IMR-90 (cell line): ENCODE data around the gene TPO. TPM values are rescaled to one million over a fixed set of nuclear protein-coding genes. Genes with fewer than 3 reads are reported as not detected.

Experiments used
- ATAC-seq: fragments of 200-7000 bp; cut with Tn5 transposase; 2 replicates; pipeline ENCODE4 v1.9.1; 2020; ENCODE audit warnings: low read depth, mild to moderate bottlenecking, moderate library complexity
- BruUV-seq: library from RNA; stranded (reverse); fragments of 400-500 nt; replicated peaks from 2 replicates; lab custom pipeline; 2021; lab: Mats Ljungman, UMichigan
- CTCF ChIA-PET: fragments of 300-600 bp; formaldehyde crosslinking; extraction: SDS; loops from one replicate; lab custom pipeline; 2021; ENCODE audit warnings: antibody characterized with exemption; lab: Yijun Ruan, JAX
- POLR2A ChIA-PET: fragments of 300-600 bp; sonication (Branson Sonifier 250); formaldehyde crosslinking; loops from one replicate; lab custom pipeline; 2022; ENCODE audit warnings: antibody characterized with exemption; ENCODE audit not compliant: unreplicated experiment; lab: Charles Lee
- DNase-seq: peaks from one replicate; pipeline ENCODE4 v3.0.0; 2013
- H2AFZ ChIP-seq: replicated peaks from 2 replicates; pipeline ENCODE3; 2013; ENCODE audit warnings: low read length, mild to moderate bottlenecking; ENCODE audit not compliant: poor library complexity
- H2AK5ac ChIP-seq: 2 replicates; pipeline ENCODE4 v1.6.1; 2013; ENCODE audit warnings: low read depth, low read length, inconsistent platforms
- H2AK9ac ChIP-seq: replicated peaks from 2 replicates; pipeline ENCODE3; 2013; ENCODE audit warnings: mild to moderate bottlenecking, low read depth, low read length, moderate library complexity; ENCODE audit not compliant: poor library complexity
- H2BK120ac ChIP-seq: 2 replicates; pipeline ENCODE4 v1.6.1; 2013; ENCODE audit warnings: low read depth, low read length, inconsistent platforms
- H2BK15ac ChIP-seq: 3 replicates; pipeline ENCODE4 v1.6.1; 2013; ENCODE audit warnings: low read depth, low read length, inconsistent platforms
- H2BK20ac ChIP-seq: 2 replicates; pipeline ENCODE4 v1.6.1; 2013; ENCODE audit warnings: low read depth, mild to moderate bottlenecking, inconsistent platforms, low read length, moderate library complexity
- H2BK5ac ChIP-seq: 2 replicates; pipeline ENCODE4 v1.6.1; 2013; ENCODE audit warnings: mild to moderate bottlenecking, low read depth, low read length, inconsistent platforms; ENCODE audit not compliant: poor library complexity, severe bottlenecking
- H3K14ac ChIP-seq: replicated peaks from 2 replicates; pipeline ENCODE4 v1.6.1; 2013; ENCODE audit warnings: low read depth, low read length, inconsistent platforms
- H3K18ac ChIP-seq: 2 replicates; pipeline ENCODE4 v1.6.1; 2013; ENCODE audit warnings: low read depth, low read length, control low read depth
- H3K23ac ChIP-seq: 2 replicates; pipeline ENCODE4 v1.6.1; 2013; ENCODE audit warnings: low read depth, low read length, inconsistent platforms
- H3K27ac ChIP-seq: 2 replicates; pipeline ENCODE4 v1.5.1; 2013; ENCODE audit warnings: mild to moderate bottlenecking, control low read depth, low read length; ENCODE audit not compliant: insufficient read depth
- H3K27me3 ChIP-seq: 2 replicates; pipeline ENCODE4 v1.6.1; 2013; ENCODE audit warnings: low read length; ENCODE audit not compliant: control insufficient read depth, insufficient read depth
- H3K36me3 ChIP-seq: 2 replicates; pipeline ENCODE4 v1.6.1; 2013; ENCODE audit warnings: low read length, mixed read lengths; ENCODE audit not compliant: control insufficient read depth, insufficient read depth
- H3K4ac ChIP-seq: 2 replicates; pipeline ENCODE4 v1.6.1; 2013; ENCODE audit warnings: low read depth, low read length, inconsistent platforms
- H3K4me1 ChIP-seq: 2 replicates; pipeline ENCODE4 v1.6.1; 2013; ENCODE audit warnings: low read length, mixed read lengths; ENCODE audit not compliant: control insufficient read depth, insufficient read depth
- H3K4me2 ChIP-seq: 2 replicates; pipeline ENCODE4 v1.6.1; 2013; ENCODE audit warnings: low read depth, mild to moderate bottlenecking, control low read depth, low read length, moderate library complexity
- H3K4me3 ChIP-seq: 2 replicates; pipeline ENCODE4 v1.5.1; 2013; ENCODE audit warnings: low read depth, mild to moderate bottlenecking, control low read depth, low read length, moderate library complexity; ENCODE audit not compliant: insufficient read depth
- H3K56ac ChIP-seq: 2 replicates; pipeline ENCODE4 v1.6.1; 2013; ENCODE audit warnings: low read length, inconsistent platforms; ENCODE audit not compliant: insufficient read depth; ENCODE audit errors: extremely low read depth
- H3K79me1 ChIP-seq, 2 experiments: 2 replicates each; pipeline ENCODE4 v1.6.1; 2013; ENCODE audit warnings: low read length in 2 of 2, inconsistent platforms in 1 of 2, low read depth in 1 of 2
- H3K9ac ChIP-seq: 2 replicates; pipeline ENCODE4 v1.6.1; 2013; ENCODE audit warnings: low read depth, low read length, control low read depth
- H3K9me1 ChIP-seq: 2 replicates; pipeline ENCODE4 v1.6.1; 2013; ENCODE audit warnings: low read length, inconsistent platforms; ENCODE audit not compliant: insufficient read depth
- H3K9me3 ChIP-seq: 2 replicates; pipeline ENCODE4 v1.6.1; 2013; ENCODE audit warnings: low read length; ENCODE audit not compliant: control insufficient read depth, insufficient read depth
- H4K20me1 ChIP-seq: 2 replicates; pipeline ENCODE4 v1.6.1; 2013; ENCODE audit warnings: low read length, inconsistent platforms; ENCODE audit not compliant: insufficient read depth
- H4K5ac ChIP-seq: 2 replicates; pipeline ENCODE4 v1.6.1; 2013; ENCODE audit warnings: mild to moderate bottlenecking, low read depth, low read length, control low read depth
- H4K8ac ChIP-seq, 2 experiments: 2 replicates each; pipeline ENCODE4 v1.6.1; 2013; ENCODE audit warnings: low read depth in 2 of 2, low read length in 2 of 2, control low read depth in 1 of 2, inconsistent platforms in 1 of 2
- H4K91ac ChIP-seq: 2 replicates; pipeline ENCODE4 v1.6.1; 2013; ENCODE audit warnings: low read depth, low read length, inconsistent platforms; ENCODE audit not compliant: insufficient read depth
- BHLHE40 ChIP-seq: fragments of 150-350 bp; IDR thresholded peaks from 2 replicates; pipeline ENCODE4 v1.6.1; 2016; ENCODE audit warnings: mild to moderate bottlenecking, low read depth, low read length
- CEBPB ChIP-seq: IDR thresholded peaks from 2 replicates; pipeline ENCODE4 v1.6.1; 2012; ENCODE audit warnings: low read depth, low read length, improper control_type of control experiment
- CHD1 ChIP-seq: IDR thresholded peaks from 2 replicates; pipeline ENCODE4 v1.6.1; 2012; ENCODE audit warnings: low read depth, low read length, improper control_type of control experiment
- ELK1 ChIP-seq: fragments of 150-350 bp; IDR thresholded peaks from 2 replicates; pipeline ENCODE4 v1.6.1; 2016; ENCODE audit warnings: low read depth, mild to moderate bottlenecking, low read length, moderate library complexity, borderline replicate concordance
- FOS ChIP-seq: fragments of 150-350 bp; IDR thresholded peaks from 2 replicates; pipeline ENCODE4 v1.6.1; 2016; ENCODE audit warnings: low read depth, low read length
- MAFK ChIP-seq: IDR thresholded peaks from 2 replicates; pipeline ENCODE4 v1.6.1; 2012; ENCODE audit warnings: low read depth, low read length, improper control_type of control experiment
- MAZ ChIP-seq: IDR thresholded peaks from 2 replicates; pipeline ENCODE4 v1.6.1; 2012; ENCODE audit warnings: low read depth, mild to moderate bottlenecking, low read length, improper control_type of control experiment, moderate library complexity, borderline replicate concordance
- NFE2L2 ChIP-seq: fragments of 150-350 bp; IDR thresholded peaks from 2 replicates; pipeline ENCODE4 v1.6.1; 2016; ENCODE audit warnings: low read depth, mild to moderate bottlenecking, low read length
- RCOR1 ChIP-seq: IDR thresholded peaks from 2 replicates; pipeline ENCODE4 v1.6.1; 2012; ENCODE audit warnings: mild to moderate bottlenecking, low read length, improper control_type of control experiment; ENCODE audit not compliant: insufficient replicate concordance
- RFX5 ChIP-seq: IDR thresholded peaks from 2 replicates; pipeline ENCODE4 v1.8.0; 2012; ENCODE audit warnings: low read depth, mild to moderate bottlenecking, low read length, moderate library complexity
- SMC3 ChIP-seq: fragments of 150-350 bp; IDR thresholded peaks from 2 replicates; pipeline ENCODE4 v1.6.1; 2016; ENCODE audit warnings: low read depth, mild to moderate bottlenecking, antibody characterized with exemption, low read length, moderate library complexity
- USF2 ChIP-seq: fragments of 150-350 bp; IDR thresholded peaks from 2 replicates; pipeline ENCODE4 v1.6.1; 2017; ENCODE audit warnings: mild to moderate bottlenecking, antibody characterized with exemption, low read length, low read depth
- WGBS, 2 experiments: methylation state at CpG; one replicate each; pipeline versions ENCODE4 v1.1.5 to v1.1.7; 2013; ENCODE audit warnings: missing lambda C conversion rate in 2 of 2; ENCODE audit not compliant: insufficient read length in 1 of 2; ENCODE audit errors: extremely low coverage in 2 of 2; 5-methylcytosine and 5-hydroxymethylcytosine counted together
- dilution Hi-C: fragments of 300-500 bp; cut with HindIII; formaldehyde crosslinking; loops from one replicate; pipeline ENCODE4 v1.14.3; 2018; ENCODE audit warnings: low sequenced_read_pairs; ENCODE audit not compliant: unreplicated experiment
- in situ Hi-C: fragments of 300-500 bp; cut with MboI; formaldehyde crosslinking; loops from 3 replicates; pipeline ENCODE4 v1.14.3; 2019; ENCODE audit warnings: low sequenced_read_pairs, inconsistent platforms, mixed read lengths
- intact Hi-C: fragments of 100-400 bp; cut with micrococcal nuclease; formaldehyde crosslinking; loops from 2 replicates; pipeline ENCODE4 v1.10.0; 2022
- polyA plus RNA-seq, 3 experiments: library from polyadenylated mRNA; depleted of rRNA; stranded (reverse); fragments of >200 nt; gene quantifications; 2 replicates each; pipeline ENCODE4 v1.2.3, GENCODE V29; 2012; ENCODE audit warnings: low replicate concordance in 1 of 3
- total RNA-seq: library from RNA; depleted of rRNA; stranded (reverse); fragments of >200 nt; gene quantifications from 2 replicates; pipeline ENCODE4 v1.2.3, GENCODE V29; 2012
- TF ChIP-seq, protein P1 (sequence below): conservative IDR thresholded peaks from 2 replicates; pipeline ENCODE4 v1.5.1; 2012; ENCODE audit warnings: mild to moderate bottlenecking, low read depth, low read length, improper control_type of control experiment

The TPO gene
- total and polyA plus RNA-seq, 2 of the 4 experiments (the other 2 are of a cell fraction): not detected

- H3K27ac ChIP-seq: no peak overlapping the region
- H4K91ac ChIP-seq: no peak overlapping the region
- H3K9ac ChIP-seq: no peak overlapping the region
- H2AK5ac ChIP-seq: peak overlapping the region; percentile 71; the same call in 1 of the 2 replicates
- intact Hi-C loops: no loop called here
- H4K5ac ChIP-seq: no peak overlapping the region
- peaks cover 18% of the 10 kb centered on the region for H3K9me1 ChIP-seq
- H2BK120ac ChIP-seq: 0 out of 2 replicates have a peak overlapping the region, but pooled peaks have one; percentile 83
- ATAC-seq (no peak), DNase-seq (no peak)
- H2BK5ac ChIP-seq: no peak overlapping the region
- dilution Hi-C loops: no loop called here
- no peak overlapping the region for H2AFZ ChIP-seq
- H2AK9ac ChIP-seq: peak overlapping the region; percentile 35
- no TSS peak for BruUV-seq
- ChIA-PET POLR2A (no interaction called here), CTCF (interaction anchor here (1.0 kb wide), 1 partner anchor 40 kb away, joined by 3 read pairs; no protein-coding TSS in a partner anchor)
- no peak overlapping the region for H3K56ac ChIP-seq
- peaks cover 13% of the 10 kb centered on the region; the same call in 1 of the 2 replicates for H4K20me1 ChIP-seq
- H3K4ac ChIP-seq: peak overlapping the region; percentile 51; the same call in 1 of the 2 replicates
- no peak overlapping the region for H2BK20ac ChIP-seq
- H3K27me3 ChIP-seq: peaks cover 6% of the 10 kb centered on the region; the same call in 1 of the 2 replicates
- 0 out of 2 replicates have a peak, but pooled peaks cover 2% of the 10 kb centered on the region for H3K9me3 ChIP-seq
- WGBS, 2 experiments: 85% methylated on average over 4 of the region's 18 CpGs; no CpG with 5 or more reads in 1 of the 2 experiments
- no peak overlapping the region for H3K14ac ChIP-seq
- no peak overlapping the region; the same call in 2 of the 3 replicates for H2BK15ac ChIP-seq
- no peak overlapping the region for H3K4me3 ChIP-seq
- H3K18ac ChIP-seq: no peak overlapping the region
- no peaks in the 10 kb centered on the region for H3K36me3 ChIP-seq
- H3K4me2 ChIP-seq: no peak overlapping the region
- peaks cover 21% of the 10 kb centered on the region for H3K4me1 ChIP-seq
- 0 out of 4 replicates have a peak, but pooled peaks cover 0 to 3% of the 10 kb centered on the region in 2 experiments for H3K79me1 ChIP-seq
- H4K8ac ChIP-seq: no peak overlapping the region
- in situ Hi-C loops: loop anchor here (25.0 kb wide), 1 partner anchor 171 kb away; no protein-coding TSS in a partner anchor
- H3K23ac ChIP-seq: no peak overlapping the region
- TF ChIP-seq NFE2L2 (no peak), MAFK (no peak), RCOR1 (no peak), RFX5 (no peak), ELK1 (no peak), MAZ (no peak), CHD1 (no peak), USF2 (no peak), CEBPB (no peak), SMC3 (no peak), FOS (no peak), BHLHE40 (no peak)
- TF ChIP-seq, protein P1, sequence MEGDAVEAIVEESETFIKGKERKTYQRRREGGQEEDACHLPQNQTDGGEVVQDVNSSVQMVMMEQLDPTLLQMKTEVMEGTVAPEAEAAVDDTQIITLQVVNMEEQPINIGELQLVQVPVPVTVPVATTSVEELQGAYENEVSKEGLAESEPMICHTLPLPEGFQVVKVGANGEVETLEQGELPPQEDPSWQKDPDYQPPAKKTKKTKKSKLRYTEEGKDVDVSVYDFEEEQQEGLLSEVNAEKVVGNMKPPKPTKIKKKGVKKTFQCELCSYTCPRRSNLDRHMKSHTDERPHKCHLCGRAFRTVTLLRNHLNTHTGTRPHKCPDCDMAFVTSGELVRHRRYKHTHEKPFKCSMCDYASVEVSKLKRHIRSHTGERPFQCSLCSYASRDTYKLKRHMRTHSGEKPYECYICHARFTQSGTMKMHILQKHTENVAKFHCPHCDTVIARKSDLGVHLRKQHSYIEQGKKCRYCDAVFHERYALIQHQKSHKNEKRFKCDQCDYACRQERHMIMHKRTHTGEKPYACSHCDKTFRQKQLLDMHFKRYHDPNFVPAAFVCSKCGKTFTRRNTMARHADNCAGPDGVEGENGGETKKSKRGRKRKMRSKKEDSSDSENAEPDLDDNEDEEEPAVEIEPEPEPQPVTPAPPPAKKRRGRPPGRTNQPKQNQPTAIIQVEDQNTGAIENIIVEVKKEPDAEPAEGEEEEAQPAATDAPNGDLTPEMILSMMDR: no peak
Observed at GRCh38 chr2:1590596-1591460, 177.6 kb downstream of the TPO start.
